Endothelial cell (in vitro differentiated cells): ENCODE results near the gene ABCC9. TPM values are rescaled to one million over a fixed set of nuclear protein-coding genes. Genes with fewer than 3 reads are reported as not detected.

ENCODE experiments used
- DNase-seq: peaks from one replicate; pipeline ENCODE4 v3.0.0; 2021; ENCODE audit warnings: low spot score
- H3K27ac Mint-ChIP-seq: one replicate; pipeline ENCODE4 v1.8.0; 2021; ENCODE audit warnings: mixed read lengths, inconsistent platforms; ENCODE audit not compliant: unreplicated experiment
- H3K27me3 Mint-ChIP-seq: one replicate; pipeline ENCODE4 v1.8.0; 2021; ENCODE audit warnings: mild to moderate bottlenecking, moderate library complexity, mixed read lengths, inconsistent platforms; ENCODE audit not compliant: unreplicated experiment
- H3K36me3 Mint-ChIP-seq: one replicate; pipeline ENCODE4 v1.8.0; 2021; ENCODE audit warnings: mild to moderate bottlenecking, low read depth, mixed read lengths, inconsistent platforms; ENCODE audit not compliant: unreplicated experiment
- H3K4me1 Mint-ChIP-seq: one replicate; pipeline ENCODE4 v1.8.0; 2021; ENCODE audit warnings: mild to moderate bottlenecking, mixed read lengths, inconsistent platforms; ENCODE audit not compliant: unreplicated experiment
- H3K4me3 Mint-ChIP-seq: one replicate; pipeline ENCODE4 v1.8.0; 2021; ENCODE audit warnings: mild to moderate bottlenecking, mixed read lengths, inconsistent platforms; ENCODE audit not compliant: unreplicated experiment
- H3K9me3 Mint-ChIP-seq: one replicate; pipeline ENCODE4 v1.8.0; 2021; ENCODE audit warnings: mixed read lengths, inconsistent platforms; ENCODE audit not compliant: unreplicated experiment
- total RNA-seq: library from RNA; stranded (reverse); fragmentation: NEBNext Ultra II Directional; extraction: Animal tissue kit (Norgen Biotek cat#: 25700); gene quantifications from one replicate; pipeline ENCODE4 v1.2.1, GENCODE V29; 2021; ENCODE audit not compliant: unreplicated experiment
- TF ChIP-seq, protein P1 (sequence below): fragments of 200-600 bp; sonication (generic); IDR thresholded peaks from one replicate; pipeline ENCODE4 v1.5.0; 2021; ENCODE audit warnings: antibody characterized with exemption; ENCODE audit not compliant: unreplicated experiment

ABCC9 gene
- total RNA-seq, 1 donor from 2014 or later = 1.2 TPM

DNA sequence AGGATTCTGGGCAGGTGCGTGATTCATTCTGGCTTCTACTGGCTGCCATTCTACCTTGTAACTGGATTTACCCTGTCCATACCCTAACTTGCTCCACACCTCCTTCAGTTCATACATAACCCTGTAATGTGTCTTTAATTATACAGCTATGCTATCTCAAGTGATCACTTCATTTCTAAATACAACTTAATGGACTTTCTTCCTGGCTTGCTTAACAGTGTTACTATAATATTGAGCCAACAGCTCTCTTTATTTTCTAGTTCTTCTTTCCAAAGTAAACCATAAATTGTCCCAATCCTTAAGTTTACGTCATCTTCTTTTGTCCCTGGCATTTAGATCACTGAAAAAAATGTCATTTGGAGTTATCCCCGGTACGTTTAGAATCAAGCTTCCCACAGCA is 90.8 kb downstream of the ABCC9 start:
- TF ChIP-seq, protein P1, sequence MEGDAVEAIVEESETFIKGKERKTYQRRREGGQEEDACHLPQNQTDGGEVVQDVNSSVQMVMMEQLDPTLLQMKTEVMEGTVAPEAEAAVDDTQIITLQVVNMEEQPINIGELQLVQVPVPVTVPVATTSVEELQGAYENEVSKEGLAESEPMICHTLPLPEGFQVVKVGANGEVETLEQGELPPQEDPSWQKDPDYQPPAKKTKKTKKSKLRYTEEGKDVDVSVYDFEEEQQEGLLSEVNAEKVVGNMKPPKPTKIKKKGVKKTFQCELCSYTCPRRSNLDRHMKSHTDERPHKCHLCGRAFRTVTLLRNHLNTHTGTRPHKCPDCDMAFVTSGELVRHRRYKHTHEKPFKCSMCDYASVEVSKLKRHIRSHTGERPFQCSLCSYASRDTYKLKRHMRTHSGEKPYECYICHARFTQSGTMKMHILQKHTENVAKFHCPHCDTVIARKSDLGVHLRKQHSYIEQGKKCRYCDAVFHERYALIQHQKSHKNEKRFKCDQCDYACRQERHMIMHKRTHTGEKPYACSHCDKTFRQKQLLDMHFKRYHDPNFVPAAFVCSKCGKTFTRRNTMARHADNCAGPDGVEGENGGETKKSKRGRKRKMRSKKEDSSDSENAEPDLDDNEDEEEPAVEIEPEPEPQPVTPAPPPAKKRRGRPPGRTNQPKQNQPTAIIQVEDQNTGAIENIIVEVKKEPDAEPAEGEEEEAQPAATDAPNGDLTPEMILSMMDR = no peak
- Mint-ChIP-seq H3K27me3 (no peaks in the 10 kb centered on the region), H3K4me3 (no peak overlapping the region), H3K4me1 (no peaks in the 10 kb centered on the region), H3K27ac (no peak overlapping the region), H3K9me3 (no peaks in the 10 kb centered on the region), H3K36me3 (no peaks in the 10 kb centered on the region)
- no peak for DNase-seq

DNA sequence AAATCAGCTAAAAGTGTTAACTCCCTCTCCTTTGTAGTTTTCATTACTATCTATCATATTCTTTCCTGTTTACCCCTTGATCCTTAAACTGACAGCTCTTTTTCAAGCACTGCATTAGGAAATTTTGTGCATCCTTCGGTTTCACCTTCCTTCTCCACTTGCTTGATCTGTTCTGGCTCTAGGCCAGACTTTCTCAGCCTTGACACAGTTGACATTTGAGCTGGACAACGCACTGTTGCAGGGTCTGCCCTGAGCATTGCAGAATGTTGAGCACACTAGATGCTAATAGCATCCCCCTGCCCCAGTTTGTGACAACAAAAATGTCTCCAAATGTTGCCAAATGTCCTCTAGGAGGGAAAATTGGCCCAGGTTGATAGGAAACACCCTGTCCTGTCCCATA is 91.3 kb downstream of the ABCC9 start:
- no peaks in the 10 kb centered on the region for H3K27me3 Mint-ChIP-seq
- no peaks in the 10 kb centered on the region for H3K36me3 Mint-ChIP-seq

DNA sequence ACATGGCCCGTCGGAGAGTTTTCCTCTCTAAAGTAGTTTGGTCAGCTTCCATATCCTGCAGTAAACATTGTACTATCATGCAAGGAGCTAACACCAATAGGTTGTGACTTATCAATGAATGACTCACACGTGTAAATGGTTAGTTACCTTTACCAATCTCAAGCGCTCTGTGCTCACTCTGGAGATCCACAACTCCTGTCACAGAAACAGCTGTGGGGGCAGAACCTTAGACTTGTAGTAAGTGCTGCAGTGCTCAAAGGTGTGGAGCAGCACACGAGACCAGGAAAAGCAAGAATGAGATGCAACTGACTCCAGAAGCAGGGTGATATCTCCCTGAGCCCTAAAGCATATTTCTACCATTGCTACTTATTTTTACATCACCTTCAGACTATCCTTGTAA is 93.0 kb downstream of the ABCC9 start:
- no peaks in the 10 kb centered on the region for H3K27me3 Mint-ChIP-seq
- H3K9me3 Mint-ChIP-seq = no peaks in the 10 kb centered on the region
- no peak for DNase-seq
- TF ChIP-seq, protein P1 = no peak
- no peaks in the 10 kb centered on the region for H3K4me1 Mint-ChIP-seq
- no peak overlapping the region for H3K4me3 Mint-ChIP-seq
- no peak overlapping the region for H3K27ac Mint-ChIP-seq
- no peaks in the 10 kb centered on the region for H3K36me3 Mint-ChIP-seq

More for the DNA sequence above, 91.3 kb downstream of the ABCC9 start:
- TF ChIP-seq, protein P1 = no peak
- Mint-ChIP-seq H3K27ac (no peak overlapping the region), H3K4me1 (no peaks in the 10 kb centered on the region), H3K9me3 (no peaks in the 10 kb centered on the region), H3K4me3 (no peak overlapping the region)
- DNase-seq = no peak

DNA sequence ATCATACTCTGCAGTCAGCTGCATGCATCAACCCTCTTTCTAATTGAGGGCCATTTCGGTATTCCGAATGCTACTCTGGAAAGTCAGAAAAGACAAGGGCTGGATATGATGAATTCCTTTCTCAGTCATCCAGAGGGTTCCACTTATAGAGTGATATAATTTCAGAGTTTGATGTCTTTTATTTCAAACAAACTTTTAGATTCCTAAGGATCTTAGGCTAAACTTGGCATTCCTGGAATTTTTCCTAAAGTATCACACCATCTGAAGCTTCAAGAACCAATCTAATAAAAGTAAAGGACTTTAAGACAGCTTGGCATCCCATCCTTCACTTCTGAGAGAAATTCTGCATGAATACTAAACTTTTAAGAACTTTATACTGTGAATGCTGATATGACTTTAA is 97.4 kb downstream of the ABCC9 start:
- DNase-seq = no peak
- H3K36me3 Mint-ChIP-seq = no peaks in the 10 kb centered on the region
- H3K4me1 Mint-ChIP-seq = no peaks in the 10 kb centered on the region
- no peak overlapping the region for H3K4me3 Mint-ChIP-seq
- H3K9me3 Mint-ChIP-seq = no peaks in the 10 kb centered on the region
- H3K27ac Mint-ChIP-seq = no peak overlapping the region
- no peaks in the 10 kb centered on the region for H3K27me3 Mint-ChIP-seq
- TF ChIP-seq, protein P1 = no peak

DNA sequence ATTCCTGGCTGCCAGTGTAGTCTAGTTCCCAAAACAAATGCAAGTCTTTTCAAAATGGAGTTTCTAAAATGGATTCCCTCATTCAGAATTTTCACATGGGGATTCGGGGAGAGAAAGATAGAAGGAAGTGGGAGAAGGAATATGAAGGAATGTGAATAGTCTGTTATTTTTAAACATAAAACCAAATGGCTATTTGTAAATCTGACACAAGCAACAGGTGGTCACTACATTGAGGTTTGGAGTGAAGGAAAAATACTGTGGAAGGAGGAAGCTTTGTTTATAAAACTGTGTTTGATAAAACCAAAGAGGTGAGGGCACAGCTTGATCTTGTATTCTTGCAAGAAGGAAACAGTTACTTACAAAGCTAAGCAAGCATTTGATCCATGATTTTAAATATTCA is 101.5 kb downstream of the ABCC9 start:
- Mint-ChIP-seq H3K27ac (no peak overlapping the region), H3K4me3 (no peak overlapping the region), H3K36me3 (no peaks in the 10 kb centered on the region), H3K27me3 (no peaks in the 10 kb centered on the region), H3K9me3 (no peaks in the 10 kb centered on the region), H3K4me1 (no peaks in the 10 kb centered on the region)
- no peak for DNase-seq
- TF ChIP-seq, protein P1 = no peak
